Measurements from ENCODE around the gene FOXP1.

FOXP1 gene

GRCh38 chr3:71111784-71112440 lies 471.6 kb downstream of the FOXP1 start:
- H3K4me3 ChIP-seq (replicated peaks; ENCODE audit: low read depth, low read length): no peak overlapping the region
- TF ChIP-seq CTCF (IDR thresholded peaks at IDR 0.05; ENCODE audit: insufficient read depth, low read length, poor library complexity, severe bottlenecking): no peak
- no peak for DNase-seq (ENCODE audit: extremely low read depth, insufficient read length)
- H3K36me3 ChIP-seq (ENCODE audit: control insufficient read depth, insufficient read depth, low read length): no peaks in the 10 kb centered on the region
- H3K27me3 ChIP-seq (replicated peaks; ENCODE audit: control insufficient read depth, insufficient read depth, low read length): no peaks in the 10 kb centered on the region

- Histone ChIP-seq H3K36me3 (ENCODE audit: control insufficient read depth, insufficient read depth, low read length) (no peaks in the 10 kb centered on the region), H3K27me3 (replicated peaks; ENCODE audit: control insufficient read depth, insufficient read depth, low read length) (no peaks in the 10 kb centered on the region), H3K4me3 (replicated peaks; ENCODE audit: low read depth, low read length) (no peak overlapping the region)
- no peak for DNase-seq (ENCODE audit: extremely low read depth, insufficient read length)
- TF ChIP-seq CTCF (IDR thresholded peaks at IDR 0.05; ENCODE audit: insufficient read depth, low read length, poor library complexity, severe bottlenecking): no peak
Observed at GRCh38 chr3:71110385-71111222, 472.9 kb downstream of the FOXP1 start.

- Histone ChIP-seq H3K4me3 (replicated peaks; ENCODE audit: low read depth, low read length) (no peak overlapping the region), H3K36me3 (ENCODE audit: control insufficient read depth, insufficient read depth, low read length) (no peaks in the 10 kb centered on the region), H3K27me3 (replicated peaks; ENCODE audit: control insufficient read depth, insufficient read depth, low read length) (no peaks in the 10 kb centered on the region)
- TF ChIP-seq CTCF (IDR thresholded peaks at IDR 0.05; ENCODE audit: insufficient read depth, low read length, poor library complexity, severe bottlenecking): no peak
- DNase-seq (ENCODE audit: extremely low read depth, insufficient read length): no peak
Observed at GRCh38 chr3:71109977-71110285, 473.6 kb downstream of the FOXP1 start.

GRCh38 chr3:71109241-71109976 lies 474.1 kb downstream of the FOXP1 start:
- Histone ChIP-seq H3K36me3 (ENCODE audit: control insufficient read depth, insufficient read depth, low read length) (no peaks in the 10 kb centered on the region), H3K27me3 (replicated peaks; ENCODE audit: control insufficient read depth, insufficient read depth, low read length) (no peaks in the 10 kb centered on the region), H3K4me3 (replicated peaks; ENCODE audit: low read depth, low read length) (no peak overlapping the region)
- DNase-seq (ENCODE audit: extremely low read depth, insufficient read length): no peak
- TF ChIP-seq CTCF (IDR thresholded peaks at IDR 0.05; ENCODE audit: insufficient read depth, low read length, poor library complexity, severe bottlenecking): no peak

GRCh38 chr3:71107926-71108325 lies 475.6 kb downstream of the FOXP1 start:
- Histone ChIP-seq H3K27me3 (replicated peaks; ENCODE audit: control insufficient read depth, insufficient read depth, low read length) (no peaks in the 10 kb centered on the region), H3K36me3 (ENCODE audit: control insufficient read depth, insufficient read depth, low read length) (no peaks in the 10 kb centered on the region), H3K4me3 (replicated peaks; ENCODE audit: low read depth, low read length) (no peak overlapping the region)
- TF ChIP-seq CTCF (IDR thresholded peaks at IDR 0.05; ENCODE audit: insufficient read depth, low read length, poor library complexity, severe bottlenecking): no peak
- DNase-seq (ENCODE audit: extremely low read depth, insufficient read length): no peak
